ENCODE results near the gene PCDHGA5. TPM values are rescaled to one million over a fixed set of nuclear protein-coding genes. Genes with fewer than 3 reads are reported as not detected.

Gene PCDHGA5
- total and polyA plus RNA-seq, 11 donors, result 1.5 to 9.6 (median 6.4) TPM

Other genes with a start within 250 kb of the PCDHGA5 start
Only the 30 nearest of the 36 such genes appear.
- gene PCDHB9, start 177.0 kb upstream of the PCDHGA5 start, total RNA-seq, result 1 to 10 TPM in 4 of 9 donors, under 1 TPM in 5; 0.62 to 1.6 (median 0.99) TPM
- under 1 TPM; 0.30 to 0.35 TPM for gene PCDHB9, start 177.0 kb upstream of the PCDHGA5 start, polyA plus RNA-seq
- gene PCDHB10, start 171.8 kb upstream of the PCDHGA5 start, total RNA-seq, result 1 to 10 TPM in 4 of 9 donors, under 1 TPM in 5; 0.35 to 1.4 (median 0.91) TPM
- under 1 TPM; 0.28 to 0.34 TPM for gene PCDHB10, start 171.8 kb upstream of the PCDHGA5 start, polyA plus RNA-seq
- 1 to 10 TPM in 7 of 9 donors, under 1 TPM in 2; 0.61 to 2.8 (median 1.4) TPM for gene PCDHB11, start 164.5 kb upstream of the PCDHGA5 start, total RNA-seq
- under 1 TPM; 0.23 to 0.28 TPM for gene PCDHB11, start 164.5 kb upstream of the PCDHGA5 start, polyA plus RNA-seq
- 1 to 10 TPM in 5 of 9 donors, under 1 TPM in 4; 0.37 to 2.4 (median 1.2) TPM for gene PCDHB12, start 155.4 kb upstream of the PCDHGA5 start, total RNA-seq
- gene PCDHB12, start 155.4 kb upstream of the PCDHGA5 start, polyA plus RNA-seq, result under 1 TPM; 0.27 to 0.58 TPM
- 1 to 10 TPM; 2.5 to 5.9 (median 3.6) TPM for gene PCDHB13, start 150.2 kb upstream of the PCDHGA5 start, total RNA-seq
- gene PCDHB13, start 150.2 kb upstream of the PCDHGA5 start, polyA plus RNA-seq, result 1 to 10 TPM in 1 of 2 donors, under 1 TPM in 1; 0.99 to 1.5 TPM
- 1 to 10 TPM; 2.6 to 6.1 (median 4.3) TPM for gene PCDHB14, start 140.8 kb upstream of the PCDHGA5 start, total RNA-seq
- gene PCDHB14, start 140.8 kb upstream of the PCDHGA5 start, polyA plus RNA-seq, result 1 to 10 TPM in 1 of 2 donors, under 1 TPM in 1; 0.91 to 1.7 TPM
- 1 to 10 TPM; 3.7 to 7.5 (median 4.5) TPM for gene PCDHB15, start 118.8 kb upstream of the PCDHGA5 start, total RNA-seq
- gene PCDHB15, start 118.8 kb upstream of the PCDHGA5 start, polyA plus RNA-seq, result 1 to 10 TPM; 1.6 to 2.8 TPM
- not detected for gene SLC25A2, start 60.1 kb upstream of the PCDHGA5 start, total RNA-seq
- not detected for gene SLC25A2, start 60.1 kb upstream of the PCDHGA5 start, polyA plus RNA-seq
- 100 to 1,000 TPM in 4 of 9 donors, 10 to 100 TPM in 5; 73.9 to 107 (median 99.9) TPM for gene TAF7, start 43.4 kb upstream of the PCDHGA5 start, total RNA-seq
- gene TAF7, start 43.4 kb upstream of the PCDHGA5 start, polyA plus RNA-seq, result 100 to 1,000 TPM in 1 of 2 donors, 10 to 100 TPM in 1; 47.2 to 159 TPM
- 1 to 10 TPM; 2.1 to 4.9 (median 3.5) TPM for gene PCDHGA1, start 33.6 kb upstream of the PCDHGA5 start, total RNA-seq
- 1 to 10 TPM; 1.3 to 1.4 TPM for gene PCDHGA1, start 33.6 kb upstream of the PCDHGA5 start, polyA plus RNA-seq
- gene PCDHGA2, start 25.4 kb upstream of the PCDHGA5 start, total RNA-seq, result 10 to 100 TPM in 6 of 9 donors, 1 to 10 TPM in 3; 5.8 to 15.1 (median 10.7) TPM
- 1 to 10 TPM; 2.7 to 3.6 TPM for gene PCDHGA2, start 25.4 kb upstream of the PCDHGA5 start, polyA plus RNA-seq
- gene PCDHGA3, start 20.3 kb upstream of the PCDHGA5 start, total RNA-seq, result 10 to 100 TPM in 8 of 9 donors, 1 to 10 TPM in 1; 7.6 to 27.2 (median 14.7) TPM
- gene PCDHGA3, start 20.3 kb upstream of the PCDHGA5 start, polyA plus RNA-seq, result 1 to 10 TPM; 3.5 to 5.9 TPM
- gene PCDHGB1, start 14.1 kb upstream of the PCDHGA5 start, total RNA-seq, result 10 to 100 TPM in 4 of 9 donors, 1 to 10 TPM in 5; 4.4 to 11.9 (median 8.6) TPM
- gene PCDHGB1, start 14.1 kb upstream of the PCDHGA5 start, polyA plus RNA-seq, result 1 to 10 TPM in 1 of 2 donors, under 1 TPM in 1; 0.85 to 5.9 TPM
- gene PCDHGA4, start 9.1 kb upstream of the PCDHGA5 start, total RNA-seq, result 10 to 100 TPM in 5 of 9 donors, 1 to 10 TPM in 4; 5.1 to 13.7 (median 11.0) TPM
- gene PCDHGA4, start 9.1 kb upstream of the PCDHGA5 start, polyA plus RNA-seq, result 1 to 10 TPM; 2.5 to 5.1 TPM
- gene PCDHGB2, start 4.2 kb upstream of the PCDHGA5 start, total RNA-seq, result 10 to 100 TPM in 5 of 9 donors, 1 to 10 TPM in 4; 4.4 to 13.8 (median 10.4) TPM
- gene PCDHGB2, start 4.2 kb upstream of the PCDHGA5 start, polyA plus RNA-seq, result 1 to 10 TPM; 2.1 to 3.9 TPM
- 10 to 100 TPM in 4 of 9 donors, 1 to 10 TPM in 5; 4.0 to 14.9 (median 9.8) TPM for gene PCDHGB3, start 6.1 kb downstream of the PCDHGA5 start, total RNA-seq
- 1 to 10 TPM; 1.7 to 5.4 TPM for gene PCDHGB3, start 6.1 kb downstream of the PCDHGA5 start, polyA plus RNA-seq
- gene PCDHGA6, start 9.7 kb downstream of the PCDHGA5 start, total RNA-seq, result 10 to 100 TPM in 1 of 9 donors, 1 to 10 TPM in 8; 3.6 to 10.3 (median 7.7) TPM
- 1 to 10 TPM; 2.2 to 6.7 TPM for gene PCDHGA6, start 9.7 kb downstream of the PCDHGA5 start, polyA plus RNA-seq
- 10 to 100 TPM in 2 of 9 donors, 1 to 10 TPM in 7; 4.4 to 14.1 (median 7.6) TPM for gene PCDHGA7, start 18.6 kb downstream of the PCDHGA5 start, total RNA-seq
- gene PCDHGA7, start 18.6 kb downstream of the PCDHGA5 start, polyA plus RNA-seq, result 1 to 10 TPM; 1.4 to 5.1 TPM
- gene PCDHGB4, start 23.5 kb downstream of the PCDHGA5 start, total RNA-seq, result 10 to 100 TPM in 2 of 9 donors, 1 to 10 TPM in 7; 4.5 to 11.9 (median 7.3) TPM
- gene PCDHGB4, start 23.5 kb downstream of the PCDHGA5 start, polyA plus RNA-seq, result 1 to 10 TPM; 2.0 to 3.8 TPM
- 10 to 100 TPM in 3 of 9 donors, 1 to 10 TPM in 6; 4.7 to 14.6 (median 8.1) TPM for gene PCDHGA8, start 28.5 kb downstream of the PCDHGA5 start, total RNA-seq
- gene PCDHGA8, start 28.5 kb downstream of the PCDHGA5 start, polyA plus RNA-seq, result 1 to 10 TPM in 1 of 2 donors, under 1 TPM in 1; 0.76 to 3.8 TPM
- 10 to 100 TPM in 3 of 9 donors, 1 to 10 TPM in 6; 5.9 to 15.5 (median 9.9) TPM for gene PCDHGB5, start 33.8 kb downstream of the PCDHGA5 start, total RNA-seq
- 1 to 10 TPM; 4.4 to 5.1 TPM for gene PCDHGB5, start 33.8 kb downstream of the PCDHGA5 start, polyA plus RNA-seq
- gene PCDHGA9, start 38.6 kb downstream of the PCDHGA5 start, total RNA-seq, result 1 to 10 TPM; 2.3 to 9.6 (median 5.3) TPM
- gene PCDHGA9, start 38.6 kb downstream of the PCDHGA5 start, polyA plus RNA-seq, result 1 to 10 TPM; 1.3 to 5.5 TPM
- gene PCDHGB6, start 43.9 kb downstream of the PCDHGA5 start, total RNA-seq, result 10 to 100 TPM in 1 of 9 donors, 1 to 10 TPM in 8; 4.1 to 10.4 (median 6.5) TPM
- gene PCDHGB6, start 43.9 kb downstream of the PCDHGA5 start, polyA plus RNA-seq, result 1 to 10 TPM; 2.3 to 4.5 TPM
- 10 to 100 TPM in 1 of 9 donors, 1 to 10 TPM in 8; 3.3 to 11.3 (median 6.1) TPM for gene PCDHGA10, start 48.8 kb downstream of the PCDHGA5 start, total RNA-seq
- gene PCDHGA10, start 48.8 kb downstream of the PCDHGA5 start, polyA plus RNA-seq, result 1 to 10 TPM; 1.1 to 3.1 TPM
- 10 to 100 TPM in 5 of 9 donors, 1 to 10 TPM in 4; 5.1 to 15.0 (median 11.1) TPM for gene PCDHGB7, start 53.5 kb downstream of the PCDHGA5 start, total RNA-seq
- 1 to 10 TPM; 3.3 to 4.8 TPM for gene PCDHGB7, start 53.5 kb downstream of the PCDHGA5 start, polyA plus RNA-seq
- 1 to 10 TPM; 2.8 to 9.0 (median 5.3) TPM for gene PCDHGA11, start 56.9 kb downstream of the PCDHGA5 start, total RNA-seq
- gene PCDHGA11, start 56.9 kb downstream of the PCDHGA5 start, polyA plus RNA-seq, result 1 to 10 TPM; 1.8 to 5.0 TPM
- 10 to 100 TPM in 1 of 9 donors, 1 to 10 TPM in 8; 3.2 to 15.5 (median 7.3) TPM for gene PCDHGA12, start 66.3 kb downstream of the PCDHGA5 start, total RNA-seq
- 1 to 10 TPM; 3.2 to 5.0 TPM for gene PCDHGA12, start 66.3 kb downstream of the PCDHGA5 start, polyA plus RNA-seq
- 10 to 100 TPM; 12.3 to 32.5 (median 18.4) TPM for gene PCDHGC3, start 111.8 kb downstream of the PCDHGA5 start, total RNA-seq
- gene PCDHGC3, start 111.8 kb downstream of the PCDHGA5 start, polyA plus RNA-seq, result 10 to 100 TPM; 23.3 to 34.8 TPM
- gene PCDHGC4, start 120.9 kb downstream of the PCDHGA5 start, total RNA-seq, result 10 to 100 TPM in 1 of 9 donors, 1 to 10 TPM in 8; 1.7 to 10.4 (median 2.9) TPM
- gene PCDHGC4, start 120.9 kb downstream of the PCDHGA5 start, polyA plus RNA-seq, result 1 to 10 TPM in 1 of 2 donors, under 1 TPM in 1; 0.39 to 4.2 TPM
- 1 to 10 TPM; 1.5 to 5.4 (median 3.0) TPM for gene PCDHGC5, start 124.9 kb downstream of the PCDHGA5 start, total RNA-seq
- gene PCDHGC5, start 124.9 kb downstream of the PCDHGA5 start, polyA plus RNA-seq, result 1 to 10 TPM in 1 of 2 donors, under 1 TPM in 1; 0.72 to 5.4 TPM